Measurements from ENCODE around the gene TMTC1.

Gene TMTC1

GRCh38 chr12:29665107-29665506 lies 118.6 kb downstream of the TMTC1 start:
- Histone ChIP-seq H3K27ac (ENCODE audit: low read depth, low read length, poor library complexity, severe bottlenecking) (no peak overlapping the region), H3K9me2 (ENCODE audit: low read depth, low read length) (no peaks in the 10 kb centered on the region)

GRCh38 chr12:29662734-29663323 lies 120.9 kb downstream of the TMTC1 start:
- TF ChIP-seq EZH2 (IDR thresholded peaks at IDR 0.05; ENCODE audit: borderline replicate concordance, low read length): no peak
- TF ChIP-seq CTCF (IDR thresholded peaks at IDR 0.05; ENCODE audit: low read length): no peak
- no peak overlapping the region for H3K27ac ChIP-seq (ENCODE audit: low read depth, low read length, poor library complexity, severe bottlenecking)
- no peaks in the 10 kb centered on the region for H3F3A ChIP-seq (ENCODE audit: insufficient read depth, low read length)
- H3K79me2 ChIP-seq (ENCODE audit: insufficient read depth, low read length): no peaks in the 10 kb centered on the region
- no peak overlapping the region for H3K4me3 ChIP-seq (ENCODE audit: low read depth, low read length, poor library complexity, severe bottlenecking)
- no peaks in the 10 kb centered on the region for H3K36me3 ChIP-seq (ENCODE audit: insufficient read depth, low read length)
- no peak overlapping the region for H3K4me2 ChIP-seq (ENCODE audit: low read length)
- no peaks in the 10 kb centered on the region for H3K9me3 ChIP-seq (ENCODE audit: low read length)
- H4K20me1 ChIP-seq (ENCODE audit: insufficient read depth, low read length): no peaks in the 10 kb centered on the region
- no peaks in the 10 kb centered on the region for H3K9me2 ChIP-seq (ENCODE audit: low read depth, low read length)
- H3K9ac ChIP-seq (ENCODE audit: low read length): no peak overlapping the region
- H3K4me1 ChIP-seq (ENCODE audit: insufficient read depth, low read length, severe bottlenecking): no peaks in the 10 kb centered on the region
- H2AFZ ChIP-seq (ENCODE audit: low read length): no peak overlapping the region
- H3K27me3 ChIP-seq (ENCODE audit: insufficient read depth, low read length): no peaks in the 10 kb centered on the region

More at GRCh38 chr12:29665107-29665506, 118.6 kb downstream of the TMTC1 start:
- H3K27me3 ChIP-seq (ENCODE audit: insufficient read depth, low read length): no peaks in the 10 kb centered on the region
- no peaks in the 10 kb centered on the region for H3K9me3 ChIP-seq (ENCODE audit: low read length)
- H3K4me2 ChIP-seq (ENCODE audit: low read length): no peak overlapping the region
- H3K79me2 ChIP-seq (ENCODE audit: insufficient read depth, low read length): no peaks in the 10 kb centered on the region
- H3K36me3 ChIP-seq (ENCODE audit: insufficient read depth, low read length): no peaks in the 10 kb centered on the region
- no peak for TF ChIP-seq EZH2 (IDR thresholded peaks at IDR 0.05; ENCODE audit: borderline replicate concordance, low read length)
- no peak for TF ChIP-seq CTCF (IDR thresholded peaks at IDR 0.05; ENCODE audit: low read length)
- H3F3A ChIP-seq (ENCODE audit: insufficient read depth, low read length): no peaks in the 10 kb centered on the region
- no peaks in the 10 kb centered on the region for H3K4me1 ChIP-seq (ENCODE audit: insufficient read depth, low read length, severe bottlenecking)
- H3K9ac ChIP-seq (ENCODE audit: low read length): no peak overlapping the region
- H2AFZ ChIP-seq (ENCODE audit: low read length): no peak overlapping the region
- H4K20me1 ChIP-seq (ENCODE audit: insufficient read depth, low read length): no peaks in the 10 kb centered on the region
- no peak overlapping the region for H3K4me3 ChIP-seq (ENCODE audit: low read depth, low read length, poor library complexity, severe bottlenecking)

GRCh38 chr12:29660847-29661246 lies 122.9 kb downstream of the TMTC1 start:
- Histone ChIP-seq H3K36me3 (ENCODE audit: insufficient read depth, low read length) (no peaks in the 10 kb centered on the region), H3K9ac (ENCODE audit: low read length) (no peak overlapping the region), H3K27me3 (ENCODE audit: insufficient read depth, low read length) (no peaks in the 10 kb centered on the region), H2AFZ (ENCODE audit: low read length) (no peak overlapping the region), H3K9me2 (ENCODE audit: low read depth, low read length) (no peaks in the 10 kb centered on the region), H3K4me3 (ENCODE audit: low read depth, low read length, poor library complexity, severe bottlenecking) (no peak overlapping the region), H3K4me2 (ENCODE audit: low read length) (no peak overlapping the region), H4K20me1 (ENCODE audit: insufficient read depth, low read length) (no peaks in the 10 kb centered on the region), H3K27ac (ENCODE audit: low read depth, low read length, poor library complexity, severe bottlenecking) (no peak overlapping the region), H3F3A (ENCODE audit: insufficient read depth, low read length) (no peaks in the 10 kb centered on the region), H3K4me1 (ENCODE audit: insufficient read depth, low read length, severe bottlenecking) (no peaks in the 10 kb centered on the region), H3K9me3 (ENCODE audit: low read length) (no peaks in the 10 kb centered on the region), H3K79me2 (ENCODE audit: insufficient read depth, low read length) (no peaks in the 10 kb centered on the region)
- no peak for TF ChIP-seq EZH2 (IDR thresholded peaks at IDR 0.05; ENCODE audit: borderline replicate concordance, low read length)

Measured in OCI-LY1 (cell line).